PC-3 (cell line): ENCODE measurements around the gene BCL2L12. TPM values are rescaled to one million over a fixed set of nuclear protein-coding genes. Genes with fewer than 3 reads are reported as not detected.

Source experiments
- ATAC-seq: fragments of 200-7000 bp; cut with Tn5 transposase; 2 replicates; pipeline ENCODE4 v1.9.1; 2020; ENCODE audit warnings: mild to moderate bottlenecking, moderate library complexity
- BruUV-seq: library from RNA; stranded (reverse); fragments of 400-500 nt; replicated peaks from 2 replicates; lab custom pipeline; 2021; lab: Mats Ljungman, UMichigan
- CTCF ChIA-PET: fragments of 300-600 bp; sonication (Branson Sonifier 250); formaldehyde crosslinking; loops from one replicate; lab custom pipeline; 2022; ENCODE audit warnings: antibody characterized with exemption; lab: Charles Lee
- POLR2A ChIA-PET: fragments of 300-600 bp; sonication (Branson Sonifier 250); formaldehyde crosslinking; loops from one replicate; lab custom pipeline; 2022; ENCODE audit warnings: antibody characterized with exemption; ENCODE audit not compliant: unreplicated experiment; lab: Charles Lee
- DNase-seq: peaks from one replicate; pipeline ENCODE4 v3.0.0-alpha.2; 2015
- H2AFZ ChIP-seq: fragments of 300-600 bp; sonication (generic); 2 replicates; pipeline ENCODE4 v1.6.0; 2016; ENCODE audit warnings: antibody characterized with exemption, low read length
- H3F3A ChIP-seq: fragments of 300-600 bp; sonication (generic); one replicate; pipeline ENCODE4 v1.6.0; 2017; ENCODE audit warnings: antibody characterized with exemption, low read length, control low read depth, mild to moderate bottlenecking; ENCODE audit not compliant: unreplicated experiment
- H3K27ac ChIP-seq: fragments of 300-600 bp; sonication (generic); 2 replicates; pipeline ENCODE4 v1.5.1; 2016; ENCODE audit warnings: mild to moderate bottlenecking, low read length
- H3K27me3 ChIP-seq: fragments of 300-600 bp; sonication (generic); 2 replicates; pipeline ENCODE4 v1.6.1; 2016; ENCODE audit warnings: low read length, mixed read lengths
- H3K36me3 ChIP-seq: fragments of 300-600 bp; sonication (generic); 2 replicates; pipeline ENCODE4 v1.6.1; 2016; ENCODE audit warnings: low read depth, mixed run types, low read length, mixed read lengths
- H3K4me1 ChIP-seq: fragments of 300-600 bp; sonication (generic); 2 replicates; pipeline ENCODE4 v1.5.1; 2016; ENCODE audit warnings: low read length; ENCODE audit not compliant: insufficient read depth
- H3K4me2 ChIP-seq: fragments of 300-600 bp; sonication (generic); 2 replicates; pipeline ENCODE4 v1.6.0; 2016; ENCODE audit warnings: low read length
- H3K4me3 ChIP-seq: fragments of 300-600 bp; sonication (generic); 2 replicates; pipeline ENCODE4 v1.5.1; 2016; ENCODE audit warnings: mild to moderate bottlenecking, low read length, mixed read lengths
- H3K79me2 ChIP-seq: fragments of 300-600 bp; sonication (generic); 2 replicates; pipeline ENCODE4 v1.6.1; 2017; ENCODE audit warnings: low read length, mixed read lengths
- H3K9ac ChIP-seq: fragments of 300-600 bp; sonication (generic); 2 replicates; pipeline ENCODE4 v1.6.0; 2016; ENCODE audit warnings: mild to moderate bottlenecking, low read length
- H3K9me2 ChIP-seq: fragments of 300-600 bp; sonication (generic); replicated peaks from 2 replicates; pipeline ENCODE4 v1.6.1; 2016; ENCODE audit warnings: mixed run types, low read length, mixed read lengths
- H3K9me3 ChIP-seq: fragments of 300-600 bp; sonication (generic); 2 replicates; pipeline ENCODE4 v1.6.1; 2016; ENCODE audit warnings: low read length, mixed read lengths
- H4K20me1 ChIP-seq: fragments of 300-600 bp; sonication (generic); 2 replicates; pipeline ENCODE4 v1.6.1; 2016; ENCODE audit warnings: low read length, mixed read lengths
- EZH2 ChIP-seq: fragments of 300-600 bp; sonication (generic); IDR thresholded peaks from one replicate; pipeline ENCODE4 v1.6.1; 2017; ENCODE audit warnings: antibody characterized with exemption, mild to moderate bottlenecking, low read length; ENCODE audit not compliant: unreplicated experiment
- EZH2phosphoT487 ChIP-seq: fragments of 300-600 bp; sonication (generic); IDR thresholded peaks from 2 replicates; pipeline ENCODE4 v1.6.1; 2018; ENCODE audit warnings: mild to moderate bottlenecking, antibody characterized with exemption, low read length, borderline replicate concordance
- intact Hi-C: fragments of 100-400 bp; cut with micrococcal nuclease; formaldehyde crosslinking; loops from 2 replicates; pipeline ENCODE4 v1.9.0; 2023
- total RNA-seq: library from RNA; depleted of rRNA; stranded (reverse); fragments of >200 nt; gene quantifications from 2 replicates; pipeline ENCODE4 v1.2.3, GENCODE V29; 2014
- TF ChIP-seq, protein P1 (sequence below): fragments of 300-600 bp; sonication (generic); conservative IDR thresholded peaks from 2 replicates; pipeline ENCODE4 v1.5.1; 2017; ENCODE audit warnings: antibody characterized with exemption, low read depth, mild to moderate bottlenecking, low read length

Gene BCL2L12
- total RNA-seq, 1 experiment from 2014 or later: 104 TPM

DNA sequence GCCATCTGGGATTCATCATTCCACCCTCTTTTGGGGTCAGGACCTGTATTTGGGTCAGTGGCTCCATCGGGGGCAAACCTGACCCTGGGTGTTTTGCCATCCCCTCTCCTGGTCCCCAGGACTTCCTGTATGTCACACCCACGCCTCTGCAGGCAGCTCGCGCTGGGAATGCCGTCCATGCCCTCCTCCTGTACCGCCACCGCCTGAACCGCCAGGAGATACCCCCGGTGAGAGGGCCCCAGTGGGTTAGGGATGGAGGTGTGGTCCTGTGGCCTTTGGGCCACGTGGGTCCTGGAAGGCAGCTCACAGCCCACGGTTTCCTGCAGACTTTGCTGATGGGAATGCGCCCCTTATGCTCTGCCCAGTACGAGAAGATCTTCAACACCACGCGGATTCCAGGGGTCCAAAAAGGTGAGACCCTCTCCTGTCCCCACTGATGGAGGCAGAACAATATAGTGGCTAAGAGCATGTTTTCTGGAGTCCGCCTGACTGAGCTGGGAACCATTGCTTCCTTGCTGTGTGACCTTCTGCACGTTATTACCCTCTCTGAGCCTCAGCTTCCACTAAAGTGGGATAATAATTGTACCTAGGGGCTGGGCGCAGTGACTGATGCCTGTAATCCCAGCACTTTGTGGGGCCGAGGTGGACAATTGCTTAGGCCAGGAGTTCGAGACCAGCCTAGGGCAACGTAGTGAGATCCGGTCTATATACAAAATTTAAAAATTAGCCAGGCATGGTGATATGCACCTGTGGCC lies 39.3 kb downstream of the BCL2L12 start:
- Histone ChIP-seq H3K4me3 (no peak overlapping the region), H2AFZ (no peak overlapping the region), H3K36me3 (no peaks in the 10 kb centered on the region), H3K79me2 (no peaks in the 10 kb centered on the region), H3K4me2 (no peak overlapping the region), H3K27me3 (no peaks in the 10 kb centered on the region), H3K27ac (no peak overlapping the region), H3K9me3 (no peaks in the 10 kb centered on the region), H3K4me1 (no peaks in the 10 kb centered on the region), H3K9ac (no peak overlapping the region), H3K9me2 (no peaks in the 10 kb centered on the region), H3F3A (no peaks in the 10 kb centered on the region), H4K20me1 (no peaks in the 10 kb centered on the region)
- DNase-seq (no peak), ATAC-seq (no peak)
- TF ChIP-seq EZH2phosphoT487 (no peak), EZH2 (no peak)
- TF ChIP-seq, protein P1, sequence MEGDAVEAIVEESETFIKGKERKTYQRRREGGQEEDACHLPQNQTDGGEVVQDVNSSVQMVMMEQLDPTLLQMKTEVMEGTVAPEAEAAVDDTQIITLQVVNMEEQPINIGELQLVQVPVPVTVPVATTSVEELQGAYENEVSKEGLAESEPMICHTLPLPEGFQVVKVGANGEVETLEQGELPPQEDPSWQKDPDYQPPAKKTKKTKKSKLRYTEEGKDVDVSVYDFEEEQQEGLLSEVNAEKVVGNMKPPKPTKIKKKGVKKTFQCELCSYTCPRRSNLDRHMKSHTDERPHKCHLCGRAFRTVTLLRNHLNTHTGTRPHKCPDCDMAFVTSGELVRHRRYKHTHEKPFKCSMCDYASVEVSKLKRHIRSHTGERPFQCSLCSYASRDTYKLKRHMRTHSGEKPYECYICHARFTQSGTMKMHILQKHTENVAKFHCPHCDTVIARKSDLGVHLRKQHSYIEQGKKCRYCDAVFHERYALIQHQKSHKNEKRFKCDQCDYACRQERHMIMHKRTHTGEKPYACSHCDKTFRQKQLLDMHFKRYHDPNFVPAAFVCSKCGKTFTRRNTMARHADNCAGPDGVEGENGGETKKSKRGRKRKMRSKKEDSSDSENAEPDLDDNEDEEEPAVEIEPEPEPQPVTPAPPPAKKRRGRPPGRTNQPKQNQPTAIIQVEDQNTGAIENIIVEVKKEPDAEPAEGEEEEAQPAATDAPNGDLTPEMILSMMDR: no peak
- intact Hi-C loops: no loop called here
- CTCF ChIA-PET: no interaction called here
- no TSS peak for BruUV-seq
- POLR2A ChIA-PET: no interaction called here

DNA sequence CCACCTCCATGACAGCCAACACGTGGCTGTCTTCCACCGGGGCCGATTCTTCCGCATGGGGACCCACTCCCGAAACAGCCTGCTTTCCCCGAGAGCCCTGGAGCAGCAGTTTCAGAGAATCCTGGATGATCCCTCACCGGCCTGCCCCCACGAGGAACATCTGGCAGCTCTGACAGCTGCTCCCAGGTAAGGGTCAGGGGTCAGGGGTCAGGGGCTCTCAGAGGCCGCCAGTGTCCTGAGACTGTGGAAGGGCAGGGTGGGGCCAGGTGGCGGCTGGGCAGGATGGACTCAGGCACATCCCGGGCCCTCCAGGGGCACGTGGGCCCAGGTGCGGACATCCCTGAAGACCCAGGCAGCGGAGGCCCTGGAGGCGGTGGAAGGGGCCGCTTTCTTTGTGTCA lies 40.2 kb downstream of the BCL2L12 start:
- CTCF ChIA-PET: no interaction called here
- no peaks in the 10 kb centered on the region for H3K27me3 ChIP-seq
- no peak overlapping the region for H3K27ac ChIP-seq
- POLR2A ChIA-PET: no interaction called here
- H3K79me2 ChIP-seq: no peaks in the 10 kb centered on the region
- H3K9ac ChIP-seq: no peak overlapping the region
- H3K4me2 ChIP-seq: no peak overlapping the region
- TF ChIP-seq EZH2phosphoT487: no peak
- TF ChIP-seq, protein P1: no peak
- no peak for TF ChIP-seq EZH2
- H3K4me1 ChIP-seq: peaks cover 7% of the 10 kb centered on the region; the same call in 1 of the 2 replicates
- no TSS peak for BruUV-seq
- no peak for ATAC-seq
- no peaks in the 10 kb centered on the region for H3F3A ChIP-seq
- no peak overlapping the region for H2AFZ ChIP-seq
- DNase-seq: no peak
- no peak overlapping the region for H3K4me3 ChIP-seq
- intact Hi-C loops: no loop called here
- H4K20me1 ChIP-seq: no peaks in the 10 kb centered on the region
- H3K9me2 ChIP-seq: no peaks in the 10 kb centered on the region
- H3K9me3 ChIP-seq: no peaks in the 10 kb centered on the region
- no peaks in the 10 kb centered on the region for H3K36me3 ChIP-seq

DNA sequence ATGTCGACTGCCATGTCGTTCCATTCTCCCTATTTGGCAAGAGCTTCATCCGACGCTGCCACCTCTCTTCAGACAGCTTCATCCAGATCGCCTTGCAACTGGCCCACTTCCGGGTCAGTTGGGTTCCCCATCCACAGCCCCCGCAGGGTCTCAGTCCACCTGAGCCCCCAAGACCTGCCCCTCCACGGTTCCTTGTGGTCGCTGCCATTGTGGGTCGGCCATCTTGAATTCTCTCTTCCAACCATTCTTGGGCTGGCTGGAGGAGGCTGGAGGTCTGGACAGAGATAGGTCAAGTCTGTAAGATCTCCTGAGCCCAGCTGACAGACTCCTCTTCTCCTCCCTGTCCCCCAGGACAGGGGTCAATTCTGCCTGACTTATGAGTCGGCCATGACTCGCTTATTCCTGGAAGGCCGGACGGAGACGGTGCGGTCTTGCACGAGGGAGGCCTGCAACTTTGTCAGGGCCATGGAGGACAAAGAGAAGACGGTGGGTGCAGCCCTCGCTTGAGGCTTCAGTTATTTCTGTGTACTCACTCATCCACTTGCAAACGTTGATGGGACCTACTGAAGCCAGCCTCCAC lies 44.7 kb downstream of the BCL2L12 start:
- ATAC-seq (peak; percentile 46), DNase-seq (peak; percentile 72)
- peaks cover 21% of the 10 kb centered on the region for H3K4me1 ChIP-seq
- no peak overlapping the region for H3K27ac ChIP-seq
- no peaks in the 10 kb centered on the region for H3K79me2 ChIP-seq
- TF ChIP-seq, protein P1: no peak
- TF ChIP-seq EZH2phosphoT487 (no peak), EZH2 (no peak)
- ChIA-PET POLR2A (interaction anchor here (0.5 kb wide), 1 partner anchor 138 kb away, joined by 8 read pairs; no protein-coding TSS in a partner anchor), CTCF (no interaction called here)
- no peaks in the 10 kb centered on the region for H3K9me2 ChIP-seq
- no TSS peak for BruUV-seq
- H3K4me3 ChIP-seq: no peak overlapping the region
- no peaks in the 10 kb centered on the region for H3F3A ChIP-seq
- peak overlapping the region; percentile 64 for H2AFZ ChIP-seq
- no peaks in the 10 kb centered on the region for H3K36me3 ChIP-seq
- H3K9ac ChIP-seq: no peak overlapping the region
- H3K9me3 ChIP-seq: no peaks in the 10 kb centered on the region
- no peaks in the 10 kb centered on the region for H3K27me3 ChIP-seq
- H3K4me2 ChIP-seq: no peak overlapping the region
- H4K20me1 ChIP-seq: no peaks in the 10 kb centered on the region
- intact Hi-C loops: no loop called here
